ENCODE results near the gene XPO4.

DNA sequence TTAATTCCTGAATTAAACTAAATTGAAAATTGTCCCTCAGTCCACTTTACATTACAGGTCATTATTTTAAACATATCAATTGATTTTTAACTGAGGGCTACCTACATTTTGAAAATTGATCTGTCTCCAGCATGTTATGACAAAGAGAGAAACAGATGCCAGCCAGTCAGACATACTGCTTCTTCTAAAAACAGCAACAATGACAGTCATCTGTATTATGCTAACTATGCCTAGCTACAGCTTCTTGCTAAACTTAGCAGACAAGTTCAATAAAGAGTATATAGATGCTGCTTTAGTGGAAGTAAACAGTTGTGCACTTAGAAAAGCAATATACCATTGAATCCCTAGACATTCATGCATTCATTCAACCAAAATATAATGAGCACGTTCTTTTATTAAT lies 80.1 kb downstream of the XPO4 start:
- no peak for TF ChIP-seq POLR2AphosphoS5 (IDR thresholded peaks at IDR 0.05; ENCODE audit: low read depth, low read length)
- TF ChIP-seq TAF1 (IDR thresholded peaks at IDR 0.05; ENCODE audit: borderline replicate concordance, insufficient read depth, low read length), result no peak
- TF ChIP-seq, protein P1, sequence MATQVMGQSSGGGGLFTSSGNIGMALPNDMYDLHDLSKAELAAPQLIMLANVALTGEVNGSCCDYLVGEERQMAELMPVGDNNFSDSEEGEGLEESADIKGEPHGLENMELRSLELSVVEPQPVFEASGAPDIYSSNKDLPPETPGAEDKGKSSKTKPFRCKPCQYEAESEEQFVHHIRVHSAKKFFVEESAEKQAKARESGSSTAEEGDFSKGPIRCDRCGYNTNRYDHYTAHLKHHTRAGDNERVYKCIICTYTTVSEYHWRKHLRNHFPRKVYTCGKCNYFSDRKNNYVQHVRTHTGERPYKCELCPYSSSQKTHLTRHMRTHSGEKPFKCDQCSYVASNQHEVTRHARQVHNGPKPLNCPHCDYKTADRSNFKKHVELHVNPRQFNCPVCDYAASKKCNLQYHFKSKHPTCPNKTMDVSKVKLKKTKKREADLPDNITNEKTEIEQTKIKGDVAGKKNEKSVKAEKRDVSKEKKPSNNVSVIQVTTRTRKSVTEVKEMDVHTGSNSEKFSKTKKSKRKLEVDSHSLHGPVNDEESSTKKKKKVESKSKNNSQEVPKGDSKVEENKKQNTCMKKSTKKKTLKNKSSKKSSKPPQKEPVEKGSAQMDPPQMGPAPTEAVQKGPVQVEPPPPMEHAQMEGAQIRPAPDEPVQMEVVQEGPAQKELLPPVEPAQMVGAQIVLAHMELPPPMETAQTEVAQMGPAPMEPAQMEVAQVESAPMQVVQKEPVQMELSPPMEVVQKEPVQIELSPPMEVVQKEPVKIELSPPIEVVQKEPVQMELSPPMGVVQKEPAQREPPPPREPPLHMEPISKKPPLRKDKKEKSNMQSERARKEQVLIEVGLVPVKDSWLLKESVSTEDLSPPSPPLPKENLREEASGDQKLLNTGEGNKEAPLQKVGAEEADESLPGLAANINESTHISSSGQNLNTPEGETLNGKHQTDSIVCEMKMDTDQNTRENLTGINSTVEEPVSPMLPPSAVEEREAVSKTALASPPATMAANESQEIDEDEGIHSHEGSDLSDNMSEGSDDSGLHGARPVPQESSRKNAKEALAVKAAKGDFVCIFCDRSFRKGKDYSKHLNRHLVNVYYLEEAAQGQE (IDR thresholded peaks at IDR 0.05; ENCODE audit: insufficient read depth in 1 of 2, low read depth in 2 of 2, low read length in 2 of 2), result no peak
